T-cell (primary cell): ENCODE measurements around the gene LTO1. TPM values are rescaled to one million over a fixed set of nuclear protein-coding genes. Genes with fewer than 3 reads are reported as not detected.

Experiments used
- ATAC-seq, 4 experiments: fragments of 200-7000 bp in 3 of 4; fragments of 150-1000 bp in 1 of 4; cut with Tn5 transposase; replicated peaks in 1 of 4; 1 replicate in 3 of 4; 2 replicates in 1 of 4; pipeline ENCODE4 v1.10.0; 2021; ENCODE audit warnings: moderate library complexity in 3 of 4, mild to moderate bottlenecking in 2 of 4, moderate number of reproducible peaks in 1 of 4
- CTCF ChIA-PET, 2 donors: fragments of 300-600 bp; sonication (Branson Sonifier 250); formaldehyde crosslinking; loops; one replicate each; lab custom pipeline; 2022; ENCODE audit warnings: antibody characterized with exemption in 2 of 2; lab: Charles Lee
- POLR2A ChIA-PET, 2 donors: fragments of 300-600 bp; sonication (Branson Sonifier 250); formaldehyde crosslinking; loops; one replicate each; lab custom pipeline; 2022; ENCODE audit warnings: antibody characterized with exemption in 2 of 2; lab: Charles Lee
- DNase-seq, 35 experiments: peaks; one replicate each; pipeline versions ENCODE4 v3.0.0 to v3.0.0-alpha.2; 2013 to 2023
- H3K27ac ChIP-seq: one replicate; pipeline ENCODE4 v1.5.1; 2013; ENCODE audit warnings: low read length
- H3K27me3 ChIP-seq, 2 experiments: replicated peaks in 1 of 2; 1 replicate in 1 of 2; 2 replicates in 1 of 2; pipeline versions ENCODE4 v1.6.1 to v1.7.0; 2013; ENCODE audit warnings: low read length in 1 of 2, mixed read lengths in 1 of 2; ENCODE audit not compliant: control insufficient read depth in 2 of 2, insufficient read depth in 2 of 2; ENCODE audit errors: extremely low read depth in 1 of 2
- H3K36me3 ChIP-seq, 2 donors: 1 replicate in 1 of 2; 2 replicates in 1 of 2; pipeline versions ENCODE4 v1.6.1 to v1.7.0; 2013; ENCODE audit warnings: low read length in 1 of 2; ENCODE audit not compliant: control insufficient read depth in 2 of 2, insufficient read depth in 1 of 2; ENCODE audit errors: extremely low read depth in 1 of 2
- H3K4me1 ChIP-seq, 2 experiments: 1 replicate in 1 of 2; 2 replicates in 1 of 2; pipeline versions ENCODE4 v1.6.1 to v1.7.0; 2013; ENCODE audit warnings: low read length in 2 of 2, mixed read lengths in 1 of 2; ENCODE audit not compliant: insufficient read depth in 2 of 2, control insufficient read depth in 1 of 2; ENCODE audit errors: extremely low read depth in 1 of 2
- H3K4me3 ChIP-seq, 2 donors: 1 replicate in 1 of 2; 2 replicates in 1 of 2; pipeline versions ENCODE4 v1.5.1 to v1.7.0; 2013; ENCODE audit warnings: mild to moderate bottlenecking in 2 of 2, low read length in 1 of 2, moderate library complexity in 1 of 2; ENCODE audit not compliant: control insufficient read depth in 1 of 2; ENCODE audit errors: extremely low read depth in 1 of 2
- H3K9me3 ChIP-seq: 2 replicates; pipeline ENCODE4 v1.7.0; 2013
- H3K27ac Mint-ChIP-seq, 2 donors: one replicate each; pipeline ENCODE4 v1.8.0; 2020 to 2021; ENCODE audit warnings: mild to moderate bottlenecking in 2 of 2, mixed read lengths in 2 of 2
- H3K27me3 Mint-ChIP-seq, 2 donors: one replicate each; pipeline ENCODE4 v1.8.0; 2021 to 2022; ENCODE audit warnings: mixed read lengths in 2 of 2
- H3K36me3 Mint-ChIP-seq: one replicate; pipeline ENCODE4 v1.8.0; 2021; ENCODE audit warnings: mixed read lengths
- H3K4me1 Mint-ChIP-seq, 3 donors: one replicate each; pipeline ENCODE4 v1.8.0; 2020 to 2022; ENCODE audit warnings: mixed read lengths in 3 of 3, mild to moderate bottlenecking in 1 of 3
- H3K4me3 Mint-ChIP-seq, 3 donors: one replicate each; pipeline ENCODE4 v1.8.0; 2020 to 2022; ENCODE audit warnings: mild to moderate bottlenecking in 3 of 3, mixed read lengths in 3 of 3, moderate library complexity in 3 of 3
- H3K9me3 Mint-ChIP-seq, 3 donors: one replicate each; pipeline ENCODE4 v1.8.0; 2020 to 2022; ENCODE audit warnings: mixed read lengths in 3 of 3
- WGBS: methylation state at CpG from one replicate; pipeline ENCODE4 v1.1.5; 2013; ENCODE audit warnings: missing lambda C conversion rate; ENCODE audit not compliant: insufficient coverage; 5-methylcytosine and 5-hydroxymethylcytosine counted together
- total RNA-seq, 35 experiments: library from RNA in 6 of 35; stranded (reverse) in 6 of 35; fragments of 120-200 nt in 1 of 35; gene quantifications; one replicate each; pipeline versions ENCODE4 v1.2.1 to v1.2.4 and lab custom pipeline; 2013 to 2026

The LTO1 gene
- total RNA-seq, 5 donors from 2014 or later (not counting 1 experiment from before 2014, with no cell fraction given) = 31.8 to 64.2 (median 57.4) TPM

- POLR2A ChIA-PET = no interaction called here
- Histone ChIP-seq H3K4me1 (no peaks in the 10 kb centered on the region), H3K36me3 (peaks cover 0 to 3% of the 10 kb centered on the region in 2 donors), H3K9me3 (no peaks in the 10 kb centered on the region), H3K27me3 (no peaks in the 10 kb centered on the region), H3K27ac (no peak overlapping the region), H3K4me3 (no peak overlapping the region)
- CTCF ChIA-PET = no interaction called here
- Mint-ChIP-seq H3K9me3 (no peaks in the 10 kb centered on the region), H3K4me1 (no peaks in the 10 kb centered on the region), H3K27me3 (no peaks in the 10 kb centered on the region), H3K27ac (no peak overlapping the region), H3K36me3 (peaks cover 7% of the 10 kb centered on the region), H3K4me3 (no peak overlapping the region)
- DNase-seq (no peak), ATAC-seq (no peak)
- WGBS = 85% methylated on average over 18 of the region's 27 CpGs
Observed at GRCh38 chr11:69657911-69658625, 17.1 kb downstream of the LTO1 start.

- H3K36me3 ChIP-seq = peaks cover 0 to 3% of the 10 kb centered on the region in 2 donors
- 90% methylated on average over 11 of the region's 14 CpGs for WGBS
- CTCF ChIA-PET = no interaction called here
- H3K9me3 ChIP-seq = no peaks in the 10 kb centered on the region
- peaks cover 7% of the 10 kb centered on the region for H3K36me3 Mint-ChIP-seq
- H3K4me1 ChIP-seq = no peaks in the 10 kb centered on the region
- H3K27ac ChIP-seq = no peak overlapping the region
- ATAC-seq = no peak
- no peak overlapping the region for H3K27ac Mint-ChIP-seq
- POLR2A ChIA-PET = no interaction called here
- no peaks in the 10 kb centered on the region for H3K9me3 Mint-ChIP-seq
- no peak overlapping the region for H3K4me3 ChIP-seq
- no peaks in the 10 kb centered on the region for H3K4me1 Mint-ChIP-seq
- no peak overlapping the region for H3K4me3 Mint-ChIP-seq
- no peaks in the 10 kb centered on the region for H3K27me3 Mint-ChIP-seq
- no peaks in the 10 kb centered on the region for H3K27me3 ChIP-seq
- no peak for DNase-seq
Observed at GRCh38 chr11:69657456-69657910, 17.7 kb downstream of the LTO1 start.

GRCh38 chr11:69656536-69657455, 18.4 kb downstream of the LTO1 start:
- Mint-ChIP-seq H3K27ac (no peak overlapping the region), H3K4me1 (no peaks in the 10 kb centered on the region), H3K27me3 (no peaks in the 10 kb centered on the region), H3K4me3 (no peak overlapping the region), H3K9me3 (no peaks in the 10 kb centered on the region), H3K36me3 (peaks cover 3% of the 10 kb centered on the region)
- no peak overlapping the region for H3K27ac ChIP-seq
- ChIA-PET POLR2A (no interaction called here), CTCF (no interaction called here)
- H3K9me3 ChIP-seq = no peaks in the 10 kb centered on the region
- no peak for ATAC-seq
- no peak for DNase-seq
- no peaks in the 10 kb centered on the region for H3K4me1 ChIP-seq
- H3K27me3 ChIP-seq = no peaks in the 10 kb centered on the region
- WGBS = 90% methylated on average over 9 of the region's 20 CpGs
- peaks cover 0 to 3% of the 10 kb centered on the region in 2 donors for H3K36me3 ChIP-seq
- no peak overlapping the region for H3K4me3 ChIP-seq

GRCh38 chr11:69655479-69656428, 19.4 kb downstream of the LTO1 start:
- H3K4me1 ChIP-seq = no peaks in the 10 kb centered on the region

DNA sequence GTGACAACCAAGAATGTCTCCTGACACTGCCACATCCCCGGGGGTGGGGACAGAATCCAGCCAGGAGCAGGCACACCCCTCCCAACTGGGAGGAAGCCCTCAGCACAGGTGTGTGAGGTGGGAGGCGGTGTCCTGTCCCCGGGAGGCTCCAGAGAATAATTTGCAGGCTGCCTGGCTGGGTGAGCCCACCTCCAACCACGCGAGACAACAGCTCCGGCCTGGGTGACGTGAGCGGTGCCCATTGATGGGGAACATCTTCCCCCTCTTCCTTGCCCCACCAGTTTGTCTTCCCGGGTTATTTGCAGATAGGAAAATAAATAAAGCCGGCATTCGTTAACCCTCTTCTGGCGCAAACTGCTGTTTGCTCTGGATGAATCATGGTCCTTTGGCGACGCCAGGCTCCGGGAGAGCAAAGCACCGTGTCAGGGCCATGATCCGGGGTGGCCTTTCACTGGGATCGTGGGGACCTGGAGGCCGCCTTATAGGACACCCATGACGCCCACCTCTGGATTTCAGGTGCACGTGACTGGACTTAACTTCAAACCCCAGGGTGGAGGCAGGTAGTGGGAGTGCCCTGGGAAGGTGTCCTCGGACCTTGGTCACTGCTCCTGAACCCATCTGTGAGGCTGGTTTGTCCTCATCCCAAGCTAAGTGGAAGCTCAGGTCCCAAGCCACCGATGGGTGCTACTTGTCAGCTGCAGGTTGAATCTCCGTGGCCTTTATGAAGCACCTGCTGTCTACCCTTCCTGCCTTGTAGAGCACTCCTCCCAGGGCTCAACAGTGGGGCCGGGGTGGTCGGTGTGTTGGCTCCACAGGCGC, 20.3 kb downstream of the LTO1 start:
- CTCF ChIA-PET = no interaction called here
- no peak overlapping the region for H3K4me3 Mint-ChIP-seq
- Histone ChIP-seq H3K36me3 (peaks cover 0 to 3% of the 10 kb centered on the region in 2 donors), H3K4me1 (no peaks in the 10 kb centered on the region), H3K4me3 (no peak overlapping the region), H3K27me3 (no peaks in the 10 kb centered on the region), H3K27ac (no peak overlapping the region), H3K9me3 (no peaks in the 10 kb centered on the region)
- no peaks in the 10 kb centered on the region for H3K36me3 Mint-ChIP-seq
- no peaks in the 10 kb centered on the region for H3K27me3 Mint-ChIP-seq
- no peak for ATAC-seq
- H3K4me1 Mint-ChIP-seq = no peaks in the 10 kb centered on the region
- POLR2A ChIA-PET = no interaction called here
- 86% methylated on average over 16 of the region's 27 CpGs for WGBS
- DNase-seq = no peak
- H3K27ac Mint-ChIP-seq = no peak overlapping the region
- no peaks in the 10 kb centered on the region for H3K9me3 Mint-ChIP-seq

More at GRCh38 chr11:69655479-69656428, 19.4 kb downstream of the LTO1 start:
- H3K27me3 Mint-ChIP-seq = no peaks in the 10 kb centered on the region
- no peak overlapping the region for H3K4me3 ChIP-seq
- no peak overlapping the region for H3K27ac ChIP-seq
- no peak for ATAC-seq
- 92% methylated on average over 12 of the region's 19 CpGs for WGBS
- peaks cover 0 to 3% of the 10 kb centered on the region in 2 donors for H3K36me3 ChIP-seq
- no peak overlapping the region for H3K4me3 Mint-ChIP-seq
- no peak for DNase-seq
- POLR2A ChIA-PET = no interaction called here
- CTCF ChIA-PET = no interaction called here
- H3K4me1 Mint-ChIP-seq = no peaks in the 10 kb centered on the region
- H3K27ac Mint-ChIP-seq = no peak overlapping the region
- H3K27me3 ChIP-seq = no peaks in the 10 kb centered on the region
- H3K9me3 ChIP-seq = no peaks in the 10 kb centered on the region
- peaks cover 2% of the 10 kb centered on the region for H3K36me3 Mint-ChIP-seq
- H3K9me3 Mint-ChIP-seq = no peaks in the 10 kb centered on the region
